Gastrocnemius medialis (tissue), 4 donors: ENCODE measurements around the gene SLC45A2. TPM values are rescaled to one million over a fixed set of nuclear protein-coding genes. Genes with fewer than 3 reads are reported as not detected.

ENCODE experiments used
- ATAC-seq, 2 donors: fragments of 150-250 bp; one replicate each; pipeline ENCODE4 v1.9.1; 2016
- DNase-seq, 2 donors: peaks; one replicate each; pipeline ENCODE4 v3.0.0-alpha.2; 2019
- H3K27ac ChIP-seq, 4 donors: fragments of 200-600 bp; sonication (generic); 1 replicate in 1 of 4; 2 replicates in 3 of 4; pipeline ENCODE4 v1.5.1; 2016 to 2018; ENCODE audit warnings: mild to moderate bottlenecking in 2 of 4, moderate library complexity in 1 of 4
- H3K27me3 ChIP-seq, 3 donors: fragments of 200-600 bp; sonication (generic) in 2 of 3; 1 replicate in 1 of 3; 2 replicates in 2 of 3; pipeline versions ENCODE4 v1.5.1 to v1.6.0; 2016 to 2019; ENCODE audit warnings: mild to moderate bottlenecking in 1 of 3, moderate library complexity in 1 of 3
- H3K36me3 ChIP-seq, 2 donors: fragments of 200-600 bp; sonication (generic) in 1 of 2; one replicate each; pipeline ENCODE4 v1.5.1; 2017 to 2018
- H3K4me1 ChIP-seq, 2 donors: fragments of 200-600 bp; sonication (generic) in 1 of 2; one replicate each; pipeline ENCODE4 v1.5.1; 2016 to 2017; ENCODE audit warnings: mild to moderate bottlenecking in 2 of 2
- H3K4me3 ChIP-seq, 4 donors: fragments of 200-600 bp; sonication (generic) in 3 of 4; 1 replicate in 1 of 4; 2 replicates in 3 of 4; pipeline ENCODE4 v1.5.1; 2016 to 2019; ENCODE audit warnings: mild to moderate bottlenecking in 2 of 4
- H3K9me3 ChIP-seq, 3 donors: fragments of 200-600 bp; sonication (generic) in 2 of 3; 1 replicate in 1 of 3; 2 replicates in 2 of 3; pipeline ENCODE4 v1.5.1; 2016 to 2019
- CTCF ChIP-seq, 5 experiments: fragments of 450-650 bp in 3 of 5; fragments of 200-600 bp in 2 of 5; sonication (generic) in 2 of 5; IDR thresholded peaks in 4 of 5; conservative IDR thresholded peaks in 1 of 5; 1 replicate in 4 of 5; 2 replicates in 1 of 5; pipeline ENCODE4 v1.5.1; 2016 to 2019; ENCODE audit warnings: antibody characterized with exemption in 5 of 5, mild to moderate bottlenecking in 3 of 5, moderate library complexity in 3 of 5
- POLR2A ChIP-seq, 2 donors: fragments of 450-650 bp; IDR thresholded peaks; one replicate each; pipeline ENCODE4 v1.6.1; 2017; ENCODE audit warnings: antibody characterized with exemption in 2 of 2, mild to moderate bottlenecking in 2 of 2, moderate library complexity in 2 of 2
- in situ Hi-C, 4 donors: fragments of 200-750 bp; cut with MboI; loops; one replicate each; pipeline versions ENCODE4 v1.15.0 to v1.8.0; 2017; ENCODE audit warnings: low sequenced_read_pairs in 4 of 4
- intact Hi-C: fragments of 100-400 bp; cut with DNase I; formaldehyde crosslinking; loops from one replicate; pipeline ENCODE4 v1.15.1; 2023; ENCODE audit warnings: low total_unique reads
- total RNA-seq, 4 donors: library from RNA; depleted of rRNA; stranded (reverse); fragments of >200 nt; gene quantifications; one replicate each; pipeline versions ENCODE4 v1.1.0 to v1.2.3, GENCODE V29; 2016

The SLC45A2 gene
- total RNA-seq, 4 donors from 2014 or later = not detected

- Histone ChIP-seq H3K27me3 (peaks cover 34 to 37% (median 36%) of the 10 kb centered on the region in 3 donors), H3K4me1 (peaks cover 0 to 7% of the 10 kb centered on the region in 2 donors), H3K9me3 (no peaks in the 10 kb centered on the region), H3K4me3 (no peak overlapping the region), H3K27ac (no peak overlapping the region), H3K36me3 (no peaks in the 10 kb centered on the region)
- ATAC-seq = no peak
- no peak for DNase-seq
- TF ChIP-seq POLR2A (IDR thresholded peaks at IDR 0.05) (no peak), CTCF (IDR thresholded peaks at IDR 0.05 in 4 of 5, conservative IDR thresholded peaks at IDR 0.05 in 1 of 5) (no peak)
- intact Hi-C loops (loop anchor here (2.0 kb wide), 1 partner anchor 499 kb away; no protein-coding TSS in a partner anchor), in situ Hi-C loops (loop anchor here in 2 of 4 donors (25.0 kb wide), 1 partner anchor 496 kb away; the partner anchor contains the start of gene TARS1 (in 2 of the 2))
Observed at GRCh38 chr5:33933723-33934169, 50.7 kb downstream of the SLC45A2 start.

GRCh38 chr5:33931136-33931535 is 53.4 kb downstream of the SLC45A2 start:
- Histone ChIP-seq H3K4me1 (peaks cover 0 to under 1% of the 10 kb centered on the region in 2 donors), H3K36me3 (no peaks in the 10 kb centered on the region), H3K27ac (no peak overlapping the region), H3K9me3 (no peaks in the 10 kb centered on the region), H3K4me3 (no peak overlapping the region), H3K27me3 (peaks cover 8 to 11% (median 9%) of the 10 kb centered on the region in 3 donors)
- intact Hi-C loops (no loop called here), in situ Hi-C loops (loop anchor here in 2 of 4 donors (25.0 kb wide), 1 partner anchor 494 kb away; the partner anchor contains the start of gene TARS1 (in 2 of the 2))
- DNase-seq (no peak), ATAC-seq (no peak)
- TF ChIP-seq POLR2A (IDR thresholded peaks at IDR 0.05) = no peak
- TF ChIP-seq CTCF (IDR thresholded peaks at IDR 0.05 in 4 of 5, conservative IDR thresholded peaks at IDR 0.05 in 1 of 5) = no peak

- intact Hi-C loops (no loop called here), in situ Hi-C loops (loop anchor here in 2 of 4 donors (25.0 kb wide), 1 partner anchor 493 kb away; the partner anchor contains the start of gene TARS1 (in 2 of the 2))
- H3K36me3 ChIP-seq = no peaks in the 10 kb centered on the region
- H3K4me3 ChIP-seq = no peak overlapping the region
- H3K27ac ChIP-seq = no peak overlapping the region
- peaks cover under 1 to 5% (median under 1%) of the 10 kb centered on the region in 3 donors for H3K27me3 ChIP-seq
- DNase-seq (no peak), ATAC-seq (no peak)
- no peaks in the 10 kb centered on the region for H3K9me3 ChIP-seq
- no peaks in the 10 kb centered on the region for H3K4me1 ChIP-seq
- TF ChIP-seq CTCF (IDR thresholded peaks at IDR 0.05 in 4 of 5, conservative IDR thresholded peaks at IDR 0.05 in 1 of 5) (no peak), POLR2A (IDR thresholded peaks at IDR 0.05) (no peak)
Observed at GRCh38 chr5:33929925-33930690, 54.4 kb downstream of the SLC45A2 start.

GRCh38 chr5:33928283-33928682 is 56.2 kb downstream of the SLC45A2 start:
- in situ Hi-C loops (loop anchor here in 2 of 4 donors (25.0 kb wide), 1 partner anchor 491 kb away; the partner anchor contains the start of gene TARS1 (in 2 of the 2)), intact Hi-C loops (no loop called here)
- Histone ChIP-seq H3K9me3 (no peaks in the 10 kb centered on the region), H3K27me3 (peaks cover 0 to 2% (median 0%) of the 10 kb centered on the region in 3 donors), H3K4me1 (no peaks in the 10 kb centered on the region), H3K27ac (no peak overlapping the region), H3K36me3 (no peaks in the 10 kb centered on the region), H3K4me3 (no peak overlapping the region)
- ATAC-seq (no peak), DNase-seq (no peak)
- TF ChIP-seq POLR2A (IDR thresholded peaks at IDR 0.05) (no peak), CTCF (IDR thresholded peaks at IDR 0.05 in 4 of 5, conservative IDR thresholded peaks at IDR 0.05 in 1 of 5) (no peak)
